ENCODE results near the gene MYO7B.

DNA sequence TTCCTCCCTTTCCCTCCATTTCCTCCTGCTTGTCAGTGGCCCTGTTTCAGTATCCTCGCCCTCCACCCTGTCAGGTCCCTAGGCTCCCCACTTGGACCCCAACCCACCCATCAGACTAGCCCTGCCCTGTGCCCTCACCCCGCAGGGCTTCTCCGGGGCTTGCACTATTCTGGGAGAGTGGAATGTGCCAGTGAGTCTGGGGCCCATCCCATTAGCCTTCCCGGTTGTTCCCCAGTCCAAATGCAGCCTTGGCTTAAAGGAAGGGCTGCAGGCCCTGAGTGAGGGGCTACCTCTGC, 45.5 kb downstream of the MYO7B start:
- TF ChIP-seq, protein P1, sequence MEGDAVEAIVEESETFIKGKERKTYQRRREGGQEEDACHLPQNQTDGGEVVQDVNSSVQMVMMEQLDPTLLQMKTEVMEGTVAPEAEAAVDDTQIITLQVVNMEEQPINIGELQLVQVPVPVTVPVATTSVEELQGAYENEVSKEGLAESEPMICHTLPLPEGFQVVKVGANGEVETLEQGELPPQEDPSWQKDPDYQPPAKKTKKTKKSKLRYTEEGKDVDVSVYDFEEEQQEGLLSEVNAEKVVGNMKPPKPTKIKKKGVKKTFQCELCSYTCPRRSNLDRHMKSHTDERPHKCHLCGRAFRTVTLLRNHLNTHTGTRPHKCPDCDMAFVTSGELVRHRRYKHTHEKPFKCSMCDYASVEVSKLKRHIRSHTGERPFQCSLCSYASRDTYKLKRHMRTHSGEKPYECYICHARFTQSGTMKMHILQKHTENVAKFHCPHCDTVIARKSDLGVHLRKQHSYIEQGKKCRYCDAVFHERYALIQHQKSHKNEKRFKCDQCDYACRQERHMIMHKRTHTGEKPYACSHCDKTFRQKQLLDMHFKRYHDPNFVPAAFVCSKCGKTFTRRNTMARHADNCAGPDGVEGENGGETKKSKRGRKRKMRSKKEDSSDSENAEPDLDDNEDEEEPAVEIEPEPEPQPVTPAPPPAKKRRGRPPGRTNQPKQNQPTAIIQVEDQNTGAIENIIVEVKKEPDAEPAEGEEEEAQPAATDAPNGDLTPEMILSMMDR (conservative IDR thresholded peaks at IDR 0.05 in 1 of 2, IDR thresholded peaks at IDR 0.05 in 1 of 2; ENCODE audit: low read depth in 1 of 2, low read length in 2 of 2): no peak
- TF ChIP-seq EZH2 (IDR thresholded peaks at IDR 0.05; ENCODE audit: low read length, missing control alignments): no peak
